Activated CD4-positive, alpha-beta T cell treated with anti-CD3 and anti-CD28 coated beads for 1 hour (primary cell): ENCODE results near the gene WWP2.
"Not testable (repeated sequence)": the region's sequence is repeated elsewhere in the genome, so short reads cannot be mapped to it uniquely, and the experiment has no call there.

Experiments
- DNase-seq: peaks from one replicate; pipeline ENCODE4 v3.0.0-alpha.2; 2020

WWP2 gene

DNA sequence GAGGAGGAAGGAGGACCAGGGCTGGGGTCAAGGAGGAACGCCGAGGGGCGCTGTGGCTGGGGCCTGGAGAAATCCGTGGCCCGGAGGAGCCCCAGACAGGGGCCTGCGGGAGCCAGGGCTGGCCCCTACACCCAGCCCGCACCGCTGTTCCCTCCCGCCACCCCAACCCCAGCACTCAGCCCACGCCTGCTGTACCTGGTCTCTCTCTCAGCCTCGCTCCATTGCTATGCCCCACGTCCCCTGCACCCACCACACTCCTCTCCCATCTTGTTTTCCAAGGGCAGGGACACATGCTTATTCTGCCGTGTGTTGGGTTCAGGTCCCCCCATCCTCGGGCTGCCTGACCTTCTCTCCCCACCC, 189.5 kb downstream of the WWP2 start:
- DNase-seq = not testable (repeated sequence)

DNA sequence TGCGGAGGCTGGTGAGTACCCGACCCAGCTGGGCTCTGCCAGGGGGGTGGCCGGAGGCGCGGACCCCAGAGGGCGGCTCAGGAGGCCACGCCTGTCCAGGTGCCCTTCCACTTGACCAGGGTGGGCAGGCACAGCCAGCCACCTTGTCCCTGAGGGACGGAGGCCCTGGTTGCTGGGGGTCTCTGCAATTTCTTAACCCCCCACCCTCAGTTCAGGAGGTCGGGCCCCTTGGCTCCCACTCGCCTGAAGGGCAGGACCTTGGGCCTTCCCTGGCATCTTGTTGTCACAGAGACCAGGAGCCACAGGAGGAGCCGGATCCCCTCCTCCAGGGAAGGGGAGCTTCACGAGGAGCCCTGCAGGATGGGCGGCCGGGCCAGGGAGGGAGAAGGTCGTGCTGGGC, 190.0 kb downstream of the WWP2 start:
- not testable (repeated sequence) for DNase-seq

DNA sequence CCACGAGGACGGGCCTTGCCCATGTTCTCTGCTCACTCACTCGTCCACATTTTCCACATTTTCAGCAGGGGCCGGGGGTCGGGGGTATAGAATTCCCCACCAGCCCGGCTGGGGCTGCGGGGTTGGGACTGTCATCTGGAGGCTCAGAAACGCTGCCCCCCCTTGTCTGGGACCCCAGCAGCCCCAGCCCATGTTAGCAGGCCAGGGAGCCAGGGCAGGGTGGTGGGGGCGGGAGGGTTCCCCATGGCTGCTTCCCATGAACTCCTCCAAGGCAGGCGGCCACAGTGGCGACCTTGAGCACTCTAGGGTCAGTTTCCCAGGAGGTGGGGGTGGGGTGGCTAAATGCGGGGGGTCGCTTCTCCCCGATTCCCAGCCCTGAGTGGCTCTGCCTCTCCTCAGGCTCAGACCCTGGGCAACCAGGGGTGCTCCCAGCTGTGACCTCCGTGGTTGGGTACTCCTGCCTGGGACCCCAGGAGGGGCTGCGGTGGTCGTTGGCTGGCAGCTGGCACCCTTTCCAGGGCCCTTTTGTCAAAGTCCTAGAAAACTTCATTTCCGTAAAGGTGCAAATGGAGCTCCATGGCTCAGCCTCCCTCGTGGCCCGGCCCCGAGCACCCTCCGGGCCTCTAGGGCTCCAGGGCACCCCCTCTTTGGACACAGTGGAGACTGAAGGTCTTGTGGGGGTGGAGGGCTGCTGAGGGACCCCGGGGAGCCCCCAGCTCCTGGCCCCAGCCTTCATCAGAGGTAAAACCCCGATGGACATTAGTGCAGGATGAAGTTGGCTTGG, 190.6 kb downstream of the WWP2 start:
- not testable (repeated sequence) for DNase-seq

DNA sequence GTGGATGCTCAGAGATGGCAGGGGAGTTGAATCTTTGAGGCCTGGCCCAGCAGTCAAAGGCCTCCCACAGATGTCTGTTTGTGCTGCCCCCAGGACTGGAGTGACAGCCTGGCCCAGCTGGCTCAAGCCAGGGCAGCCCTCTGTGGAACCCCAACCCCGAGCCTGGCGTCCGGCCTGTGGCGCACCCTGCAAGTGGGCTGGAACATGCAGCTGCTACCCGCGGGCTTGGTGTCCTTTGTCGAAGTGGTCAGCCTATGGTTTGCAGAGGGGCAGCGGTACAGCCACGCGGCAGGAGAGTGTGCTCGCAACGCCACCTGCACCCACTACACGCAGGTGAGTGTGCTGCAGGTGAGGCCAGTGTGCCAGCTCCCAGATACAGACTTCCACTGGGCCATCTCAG, 192.1 kb downstream of the WWP2 start:
- DNase-seq = not testable (repeated sequence)

DNA sequence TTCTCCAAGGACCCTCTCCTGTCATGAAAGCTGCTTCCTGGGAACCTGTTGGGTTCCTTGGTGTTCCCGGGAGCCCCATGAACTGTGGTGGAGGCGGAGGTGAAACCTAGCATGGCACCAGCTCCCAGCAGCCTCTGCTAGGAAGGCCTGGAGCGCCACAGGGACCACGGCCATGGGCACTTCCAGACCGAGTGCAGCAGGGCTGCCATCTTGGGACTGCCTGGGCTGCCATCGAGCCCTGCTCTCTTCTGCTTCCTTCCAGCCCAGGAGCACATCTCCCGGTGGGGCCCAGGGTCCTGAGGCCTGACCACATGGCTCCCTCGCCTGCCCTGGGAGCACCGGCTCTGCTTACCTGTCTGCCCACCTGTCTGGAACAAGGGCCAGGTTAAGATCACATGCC, 201.2 kb downstream of the WWP2 start:
- not testable (repeated sequence) for DNase-seq

DNA sequence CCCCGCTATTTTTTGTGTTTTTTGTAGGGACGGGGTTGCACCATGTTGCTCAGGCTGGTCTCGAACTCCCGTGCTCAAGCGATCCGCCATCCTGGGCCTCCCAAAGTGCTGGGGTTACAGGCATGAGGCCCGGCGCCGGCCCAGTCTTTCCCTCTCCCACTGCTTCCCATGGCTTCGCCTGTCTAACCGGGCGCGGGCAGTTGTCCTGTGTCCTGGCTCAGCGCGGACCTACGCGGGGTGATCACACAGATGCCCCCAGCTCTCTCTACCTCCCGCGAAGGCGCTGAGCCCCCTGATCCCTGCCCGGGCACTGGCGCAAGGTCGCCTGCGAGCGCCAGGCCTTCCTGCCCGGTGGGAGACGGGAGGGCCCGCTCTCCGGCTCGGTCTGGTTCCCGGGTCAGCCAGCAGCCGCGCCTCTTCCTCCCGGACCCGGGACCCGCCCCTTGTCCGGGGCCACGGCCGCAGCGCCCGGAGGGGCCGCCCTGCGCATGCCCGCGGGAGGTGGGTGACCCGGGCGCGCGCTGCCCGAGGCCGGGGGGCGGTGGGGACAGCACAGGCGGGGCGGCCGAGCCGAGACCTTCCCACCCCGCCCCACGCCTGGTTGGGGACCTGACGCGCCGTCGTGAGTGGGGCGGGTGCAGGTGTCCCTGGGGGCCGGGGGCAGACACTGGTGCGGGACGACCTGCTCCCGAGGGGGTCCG, 203.0 kb downstream of the WWP2 start:
- not testable (repeated sequence) for DNase-seq

DNA sequence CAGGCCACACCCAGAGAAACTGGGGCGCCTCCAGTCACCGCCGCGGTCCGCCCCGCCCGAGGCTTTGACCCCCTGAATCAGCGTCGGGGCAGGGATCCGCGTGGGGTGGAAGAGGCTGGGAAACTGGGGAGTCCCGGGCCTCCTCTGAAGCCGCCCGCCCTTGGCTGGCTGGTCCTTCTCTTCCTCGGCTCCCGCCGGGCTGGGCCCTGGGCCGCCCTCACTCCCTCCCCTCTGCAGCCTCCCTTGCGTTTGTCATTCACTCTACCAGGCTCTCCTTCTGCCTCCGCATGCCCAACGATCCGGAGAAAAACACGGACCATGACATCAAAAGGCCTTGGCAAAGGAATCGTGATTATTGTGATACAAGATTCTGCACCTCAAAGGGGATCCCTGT, 203.5 kb downstream of the WWP2 start:
- DNase-seq = not testable (repeated sequence)

DNA sequence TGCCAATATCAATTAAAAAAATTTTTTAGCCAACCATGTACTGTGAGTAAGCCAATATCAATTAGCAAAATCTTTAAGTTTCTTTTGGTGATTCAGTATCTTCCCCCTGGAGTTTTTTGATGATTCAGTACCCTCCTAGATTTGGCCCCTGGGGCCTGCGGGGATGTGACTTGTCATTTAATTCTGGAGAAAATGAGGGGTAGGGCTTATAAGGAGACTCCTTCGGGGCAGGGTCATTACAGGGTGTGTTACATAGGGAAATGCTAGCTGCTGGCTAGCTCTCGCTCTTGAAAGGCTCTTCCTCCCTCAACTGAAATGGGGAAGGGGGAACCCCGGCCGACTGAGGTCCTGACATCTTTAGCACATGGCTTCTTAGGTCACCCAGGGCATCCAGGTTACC, 205.6 kb downstream of the WWP2 start:
- DNase-seq = not testable (repeated sequence)

DNA sequence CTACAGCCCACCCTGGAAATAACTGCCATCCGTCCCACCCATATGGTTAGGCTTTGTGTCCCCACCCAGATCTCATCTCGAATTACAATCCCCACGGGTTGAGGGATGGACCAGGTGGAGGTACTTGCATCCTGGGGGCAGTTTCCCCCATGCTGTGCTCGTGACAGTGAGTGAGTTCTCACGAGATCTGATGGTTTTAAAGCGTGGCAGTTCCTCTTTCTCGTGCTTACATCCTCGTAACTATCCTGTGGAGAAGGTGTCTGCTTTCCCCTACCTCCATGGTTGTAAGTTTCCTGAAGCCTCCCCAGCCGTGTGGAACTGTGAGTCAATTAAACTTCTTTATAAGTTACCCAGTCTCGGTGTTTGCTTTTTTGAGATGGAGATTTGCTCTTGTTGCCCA, 206.0 kb downstream of the WWP2 start:
- not testable (repeated sequence) for DNase-seq

DNA sequence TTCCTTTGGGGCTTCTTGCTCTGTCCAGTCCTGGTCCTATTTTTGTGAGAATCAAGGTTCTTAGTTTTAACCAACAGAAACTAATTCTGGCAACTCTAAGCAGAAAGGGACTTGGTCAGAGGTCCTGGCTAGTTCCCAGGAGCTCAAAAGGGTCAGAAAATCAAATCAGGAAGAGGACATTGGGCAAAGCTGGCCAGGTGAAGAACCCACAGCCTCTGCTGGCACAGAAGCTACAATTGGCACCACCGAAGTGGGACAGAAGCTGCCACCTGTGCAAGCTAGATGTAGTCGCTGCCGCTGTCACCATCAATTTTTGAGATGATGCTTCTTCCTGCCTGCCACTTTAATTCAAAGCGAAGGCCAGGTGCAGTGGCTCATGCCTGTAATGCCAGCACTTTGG, 207.5 kb downstream of the WWP2 start:
- DNase-seq = not testable (repeated sequence)

DNA sequence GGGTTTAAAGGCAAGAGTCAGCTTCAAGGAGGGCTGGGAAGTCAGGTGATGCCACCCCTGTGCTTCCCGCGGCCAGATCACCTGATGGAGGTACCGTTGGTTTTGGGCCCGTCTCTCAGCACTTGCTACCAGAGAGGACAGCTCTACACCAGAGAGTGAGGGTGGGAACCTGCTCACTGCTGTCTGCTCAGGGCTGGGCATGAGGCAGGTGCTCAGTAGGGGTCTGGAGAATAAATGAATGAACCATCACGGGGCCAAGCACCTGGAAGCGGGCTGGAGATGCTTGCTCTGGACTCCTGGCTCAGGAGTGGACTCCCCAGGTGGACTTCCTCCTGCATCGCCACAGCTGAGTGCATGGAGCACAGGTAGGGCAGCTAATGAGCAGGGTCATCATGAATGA, 210.0 kb downstream of the WWP2 start:
- not testable (repeated sequence) for DNase-seq

DNA sequence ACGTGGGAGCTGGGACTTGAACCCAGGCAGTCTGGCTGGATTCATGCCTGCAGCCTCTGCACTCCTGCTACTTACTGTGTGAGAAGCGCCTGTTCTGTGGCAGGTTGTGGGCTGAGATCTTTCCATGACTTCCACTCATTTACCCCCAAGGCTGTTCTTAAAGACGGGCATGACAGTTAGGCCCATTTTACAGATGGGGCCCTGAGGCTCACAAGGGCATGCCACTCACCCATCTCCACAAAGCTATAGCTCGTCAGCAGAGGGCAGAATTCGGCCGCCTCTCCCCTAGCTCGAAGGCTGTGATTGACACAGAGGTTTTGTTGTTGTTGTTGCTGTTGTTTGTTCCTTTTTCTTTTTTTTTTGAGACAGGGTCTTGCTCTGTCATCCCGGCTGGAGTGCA, 210.8 kb downstream of the WWP2 start:
- DNase-seq = not testable (repeated sequence)

DNA sequence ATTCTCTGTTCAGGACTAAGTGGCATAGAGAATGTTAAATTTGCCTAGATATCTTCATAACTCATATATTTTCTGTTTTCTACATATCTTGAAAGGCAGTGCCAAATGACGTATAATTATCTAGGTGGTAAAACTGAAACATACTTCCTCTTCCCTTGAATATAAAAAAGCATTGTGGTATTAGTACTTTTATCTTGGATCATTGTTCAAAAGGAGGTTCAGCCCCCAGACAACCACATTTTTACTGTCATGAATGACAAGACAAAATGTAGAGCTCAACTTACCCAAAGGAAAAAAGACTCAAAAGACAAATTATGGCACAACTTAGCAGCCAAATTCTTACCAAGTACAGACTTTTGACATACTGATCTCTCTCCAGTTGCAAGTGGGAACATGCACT, 223.1 kb downstream of the WWP2 start:
- DNase-seq = not testable (repeated sequence)
